Activated naive CD8-positive, alpha-beta T cell treated with anti-CD3 and anti-CD28 coated beads, Interleukin-2, amount 50 U/mL, for 24 hours (primary cell): ENCODE results near the gene AUH.

Source experiments
- ATAC-seq: fragments of 150-1000 bp; cut with Tn5 transposase; one replicate; pipeline ENCODE4 v1.10.0; 2021
- DNase-seq: peaks from one replicate; pipeline ENCODE4 v3.0.0; 2021
- H3K27ac Mint-ChIP-seq: one replicate; pipeline ENCODE4 v1.8.0; 2021; ENCODE audit warnings: mild to moderate bottlenecking, mixed read lengths
- H3K27me3 Mint-ChIP-seq: one replicate; pipeline ENCODE4 v1.8.0; 2021; ENCODE audit warnings: mixed read lengths
- H3K36me3 Mint-ChIP-seq: one replicate; pipeline ENCODE4 v1.8.0; 2021; ENCODE audit warnings: low read depth, mixed read lengths
- H3K4me1 Mint-ChIP-seq: one replicate; pipeline ENCODE4 v1.8.0; 2021; ENCODE audit warnings: mixed read lengths
- H3K4me3 Mint-ChIP-seq: one replicate; pipeline ENCODE4 v1.8.0; 2021; ENCODE audit warnings: mild to moderate bottlenecking, moderate library complexity, mixed read lengths
- H3K9me3 Mint-ChIP-seq: one replicate; pipeline ENCODE4 v1.8.0; 2021; ENCODE audit warnings: mixed read lengths

The AUH gene

DNA sequence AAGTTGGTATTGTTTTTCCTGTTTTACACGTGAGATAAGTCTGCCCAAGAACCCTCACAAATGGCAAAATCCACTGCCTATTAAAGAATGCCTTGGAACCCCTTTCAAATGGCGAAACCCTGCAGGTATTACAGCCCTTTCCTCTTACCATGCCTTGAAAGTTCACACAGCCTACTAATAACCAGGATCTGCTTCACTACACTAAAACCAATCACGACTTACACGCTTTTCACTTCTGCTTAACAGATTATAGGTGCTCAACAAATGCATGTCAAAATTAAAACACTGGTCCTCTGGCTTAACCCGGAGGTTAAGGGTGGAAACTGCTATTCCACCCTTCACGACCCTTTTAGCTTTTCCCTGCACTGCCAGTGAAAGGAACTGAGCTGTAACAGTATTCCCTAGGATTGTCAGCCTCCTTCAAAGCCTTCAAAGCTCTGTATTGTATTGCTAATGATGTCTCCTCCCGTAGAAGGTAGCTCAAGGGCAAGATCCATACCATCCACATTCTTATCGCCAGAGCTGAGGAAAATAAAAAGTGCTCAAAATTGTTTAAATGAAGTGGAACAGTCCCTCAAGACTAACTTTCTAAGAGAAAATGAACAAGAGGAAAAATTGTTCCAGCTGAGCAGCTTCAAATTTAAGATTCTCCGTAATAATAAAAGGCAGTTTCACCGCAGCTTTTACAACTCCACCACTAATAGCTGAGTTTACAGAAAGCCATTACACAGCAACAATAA lies 997 bp downstream of the AUH start:
- Mint-ChIP-seq H3K27ac (peak overlapping the region; percentile 92), H3K4me1 (peaks cover 50% of the 10 kb centered on the region), H3K4me3 (peak overlapping the region; percentile 95), H3K36me3 (peaks cover 23% of the 10 kb centered on the region), H3K9me3 (no peaks in the 10 kb centered on the region), H3K27me3 (no peaks in the 10 kb centered on the region)
- DNase-seq, result no peak
- ATAC-seq, result no peak

- ATAC-seq (no peak), DNase-seq (no peak)
- Mint-ChIP-seq H3K36me3 (peaks cover 31% of the 10 kb centered on the region), H3K4me3 (peak overlapping the region; percentile 95), H3K4me1 (peaks cover 50% of the 10 kb centered on the region), H3K27ac (peak overlapping the region; percentile 86), H3K27me3 (no peaks in the 10 kb centered on the region), H3K9me3 (no peaks in the 10 kb centered on the region)
These were observed 1.8 kb downstream of the AUH start for GRCh38 chr9:91359734-91360470.

DNA sequence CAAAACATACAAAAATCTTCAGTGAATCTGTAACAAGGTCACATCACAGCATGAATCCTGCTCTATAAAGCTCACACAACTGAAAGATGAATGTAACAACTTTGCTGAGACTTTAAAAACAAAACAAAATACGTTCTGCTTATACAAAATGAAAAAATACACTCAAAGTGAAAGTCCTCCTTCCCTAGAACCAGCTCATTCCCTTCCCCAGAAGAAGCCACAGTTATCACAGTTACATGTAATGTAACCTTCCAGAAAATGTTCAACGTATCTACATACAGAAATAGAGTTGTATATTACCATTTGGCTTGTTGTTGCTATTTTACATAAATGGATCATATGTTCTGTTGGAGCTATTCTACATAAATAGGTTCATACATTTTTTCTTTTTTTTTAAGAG lies 2.6 kb downstream of the AUH start:
- Mint-ChIP-seq H3K27ac (peak overlapping the region; percentile 86), H3K36me3 (peaks cover 39% of the 10 kb centered on the region), H3K27me3 (no peaks in the 10 kb centered on the region), H3K4me1 (peaks cover 54% of the 10 kb centered on the region), H3K4me3 (peak overlapping the region; percentile 95), H3K9me3 (no peaks in the 10 kb centered on the region)
- ATAC-seq, result peak; percentile 56
- no peak for DNase-seq

- Mint-ChIP-seq H3K9me3 (no peaks in the 10 kb centered on the region), H3K4me1 (peaks cover 40% of the 10 kb centered on the region), H3K36me3 (peaks cover 51% of the 10 kb centered on the region), H3K4me3 (no peak overlapping the region), H3K27ac (peak overlapping the region; percentile 1), H3K27me3 (no peaks in the 10 kb centered on the region)
- no peak for DNase-seq
- no peak for ATAC-seq
These were observed 6.8 kb downstream of the AUH start for GRCh38 chr9:91354881-91355280.

DNA sequence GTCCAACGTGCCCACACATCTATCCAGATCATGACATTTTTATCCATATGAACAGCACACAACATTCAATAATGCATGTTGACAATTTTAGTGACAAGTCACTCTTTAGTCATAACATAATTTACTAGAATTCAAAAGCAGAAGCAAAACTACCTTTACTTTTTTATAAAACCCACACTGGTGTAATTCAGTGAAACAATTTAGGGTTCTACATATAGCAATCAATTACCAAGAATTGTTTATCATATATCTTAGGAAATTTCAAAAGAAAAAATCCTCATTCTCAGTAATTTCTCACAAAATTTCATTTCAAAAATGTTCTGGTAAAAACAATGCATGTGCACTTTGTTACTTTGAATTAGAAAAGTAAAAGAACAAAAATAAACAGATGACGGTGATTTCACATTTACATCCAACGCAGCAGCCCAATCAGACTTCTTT lies 12.6 kb downstream of the AUH start:
- H3K4me1 Mint-ChIP-seq, result peaks cover 36% of the 10 kb centered on the region
- no peak for DNase-seq
- H3K36me3 Mint-ChIP-seq, result peaks cover 25% of the 10 kb centered on the region
- H3K4me3 Mint-ChIP-seq, result no peak overlapping the region
- H3K27me3 Mint-ChIP-seq, result no peaks in the 10 kb centered on the region
- peak; percentile 44 for ATAC-seq
- H3K9me3 Mint-ChIP-seq, result no peaks in the 10 kb centered on the region
- peak overlapping the region; percentile 52 for H3K27ac Mint-ChIP-seq

DNA sequence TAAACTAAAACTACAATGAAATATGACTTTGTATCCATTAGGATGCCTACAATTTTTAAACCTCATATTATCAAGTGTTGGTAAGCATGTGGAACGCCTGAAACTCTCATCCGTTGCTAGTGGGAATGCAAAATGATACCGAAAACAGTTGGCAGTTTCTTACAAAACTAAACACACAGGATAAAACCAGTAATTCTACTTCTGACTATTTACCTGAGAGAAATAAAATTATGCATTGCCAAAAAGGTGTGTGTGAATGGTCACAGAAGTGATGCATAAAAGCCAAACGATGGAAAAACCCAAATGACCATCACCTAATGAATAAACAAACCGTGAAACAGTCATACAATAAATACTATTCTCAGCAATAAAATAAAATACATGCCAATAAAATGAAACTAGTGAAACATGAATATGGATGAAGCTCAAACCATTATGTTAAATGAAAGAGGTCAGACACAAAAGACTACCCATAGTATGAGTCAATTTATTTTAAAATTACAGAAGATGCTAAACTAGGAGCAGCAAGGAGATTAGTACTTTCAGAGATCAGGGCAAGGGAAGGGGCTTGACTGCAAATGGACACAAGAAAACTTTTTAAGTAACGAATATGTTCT lies 13.4 kb downstream of the AUH start:
- Mint-ChIP-seq H3K27ac (peak overlapping the region; percentile 3), H3K36me3 (peaks cover 26% of the 10 kb centered on the region), H3K9me3 (no peaks in the 10 kb centered on the region), H3K27me3 (no peaks in the 10 kb centered on the region), H3K4me3 (no peak overlapping the region), H3K4me1 (peaks cover 36% of the 10 kb centered on the region)
- no peak for DNase-seq
- no peak for ATAC-seq

- no peaks in the 10 kb centered on the region for H3K27me3 Mint-ChIP-seq
- no peak overlapping the region for H3K27ac Mint-ChIP-seq
- DNase-seq (no peak), ATAC-seq (no peak)
- H3K36me3 Mint-ChIP-seq, result peaks cover 31% of the 10 kb centered on the region
- H3K4me1 Mint-ChIP-seq, result peaks cover 43% of the 10 kb centered on the region
- H3K4me3 Mint-ChIP-seq, result no peak overlapping the region
- H3K9me3 Mint-ChIP-seq, result peaks cover 6% of the 10 kb centered on the region
These were observed 14.3 kb downstream of the AUH start for GRCh38 chr9:91347377-91347776.

DNA sequence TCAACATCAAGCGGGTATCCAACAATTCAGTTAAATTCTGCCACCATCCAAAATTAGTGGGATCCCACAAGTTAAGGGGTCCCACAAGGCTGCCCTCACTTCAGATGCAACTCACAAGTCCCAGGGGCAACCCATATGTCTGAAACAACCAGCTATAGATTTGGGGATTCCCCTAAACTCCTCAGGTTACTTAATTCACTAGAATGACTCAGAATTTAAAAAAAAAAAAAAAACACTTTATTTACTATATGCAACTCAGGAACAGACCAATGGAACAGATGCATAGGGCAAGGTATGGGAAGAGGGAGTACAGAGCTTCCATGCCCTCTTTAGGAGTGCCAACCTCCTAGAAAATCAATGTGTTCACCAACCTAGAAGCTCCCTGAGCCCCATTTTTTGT lies 15.1 kb downstream of the AUH start:
- ATAC-seq (peak; percentile 68), DNase-seq (no peak)
- H3K27me3 Mint-ChIP-seq, result no peaks in the 10 kb centered on the region
- no peak overlapping the region for H3K27ac Mint-ChIP-seq
- H3K4me1 Mint-ChIP-seq, result peaks cover 49% of the 10 kb centered on the region
- H3K36me3 Mint-ChIP-seq, result peaks cover 35% of the 10 kb centered on the region
- H3K4me3 Mint-ChIP-seq, result no peak overlapping the region
- H3K9me3 Mint-ChIP-seq, result peaks cover 6% of the 10 kb centered on the region

- Mint-ChIP-seq H3K36me3 (peaks cover 39% of the 10 kb centered on the region), H3K27me3 (no peaks in the 10 kb centered on the region), H3K4me3 (no peak overlapping the region), H3K9me3 (peaks cover 6% of the 10 kb centered on the region), H3K4me1 (peaks cover 56% of the 10 kb centered on the region), H3K27ac (no peak overlapping the region)
- ATAC-seq (no peak), DNase-seq (no peak)
These were observed 15.7 kb downstream of the AUH start for GRCh38 chr9:91345978-91346377.

GRCh38 chr9:91342575-91342974 lies 19.1 kb downstream of the AUH start:
- no peak for DNase-seq
- Mint-ChIP-seq H3K27me3 (no peaks in the 10 kb centered on the region), H3K4me1 (peaks cover 43% of the 10 kb centered on the region), H3K27ac (no peak overlapping the region), H3K4me3 (no peak overlapping the region), H3K9me3 (peaks cover 6% of the 10 kb centered on the region), H3K36me3 (peaks cover 55% of the 10 kb centered on the region)
- no peak for ATAC-seq

DNA sequence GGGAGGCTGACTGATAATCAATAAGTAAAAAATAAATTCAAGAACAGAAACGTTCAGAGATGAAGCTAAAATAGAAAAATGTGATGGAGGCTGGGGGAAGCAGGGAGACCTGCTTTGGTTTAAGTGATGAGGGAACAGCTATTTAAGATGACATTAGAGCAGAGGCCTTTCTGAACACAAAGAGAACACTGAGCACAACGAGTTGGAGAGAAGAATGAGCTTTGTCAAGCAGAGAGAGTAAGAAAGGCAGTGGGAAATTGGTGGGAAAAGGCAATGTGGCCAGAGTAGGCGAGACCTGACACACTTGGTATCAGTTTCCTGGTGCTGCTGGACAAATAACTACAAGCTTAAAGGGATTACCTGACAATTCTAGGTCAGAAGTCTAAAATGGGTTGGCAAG lies 20.0 kb downstream of the AUH start:
- H3K9me3 Mint-ChIP-seq, result peaks cover 6% of the 10 kb centered on the region
- H3K36me3 Mint-ChIP-seq, result peaks cover 59% of the 10 kb centered on the region
- H3K27ac Mint-ChIP-seq, result peak overlapping the region; percentile 57
- H3K27me3 Mint-ChIP-seq, result no peaks in the 10 kb centered on the region
- ATAC-seq (no peak), DNase-seq (no peak)
- H3K4me3 Mint-ChIP-seq, result no peak overlapping the region
- peaks cover 36% of the 10 kb centered on the region for H3K4me1 Mint-ChIP-seq

DNA sequence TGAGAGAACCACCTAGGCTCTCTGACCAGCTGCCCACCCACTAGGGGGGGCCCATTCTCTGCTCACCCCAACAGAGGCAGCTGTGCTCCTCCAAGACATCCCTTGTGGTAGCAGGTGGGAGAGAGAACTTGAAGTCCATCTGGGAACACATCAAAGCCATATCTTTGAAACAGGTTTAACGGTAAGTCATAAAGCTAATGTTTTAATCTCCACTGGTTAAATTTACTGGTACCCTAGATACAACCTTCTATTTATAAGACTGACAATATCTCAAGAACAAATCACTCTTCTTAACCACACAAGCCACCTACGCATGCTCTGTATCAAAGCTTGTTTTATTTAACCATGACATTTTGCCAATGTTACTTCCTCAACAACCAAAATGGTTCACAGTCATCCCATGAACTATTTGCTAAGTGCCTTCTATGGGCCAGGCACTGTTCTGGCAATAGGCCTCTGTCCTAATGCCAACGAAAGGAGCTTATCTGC lies 20.4 kb downstream of the AUH start:
- Mint-ChIP-seq H3K4me3 (no peak overlapping the region), H3K27me3 (no peaks in the 10 kb centered on the region), H3K9me3 (peaks cover 6% of the 10 kb centered on the region), H3K27ac (peak overlapping the region; percentile 57), H3K4me1 (peaks cover 32% of the 10 kb centered on the region), H3K36me3 (peaks cover 62% of the 10 kb centered on the region)
- DNase-seq (no peak), ATAC-seq (peak; percentile 82)

- H3K36me3 Mint-ChIP-seq, result peaks cover 62% of the 10 kb centered on the region
- H3K9me3 Mint-ChIP-seq, result peaks cover 6% of the 10 kb centered on the region
- H3K4me3 Mint-ChIP-seq, result no peak overlapping the region
- H3K27me3 Mint-ChIP-seq, result no peaks in the 10 kb centered on the region
- peaks cover 31% of the 10 kb centered on the region for H3K4me1 Mint-ChIP-seq
- no peak overlapping the region for H3K27ac Mint-ChIP-seq
- DNase-seq, result no peak
- no peak for ATAC-seq
These were observed 21.2 kb downstream of the AUH start for GRCh38 chr9:91340395-91340967.

DNA sequence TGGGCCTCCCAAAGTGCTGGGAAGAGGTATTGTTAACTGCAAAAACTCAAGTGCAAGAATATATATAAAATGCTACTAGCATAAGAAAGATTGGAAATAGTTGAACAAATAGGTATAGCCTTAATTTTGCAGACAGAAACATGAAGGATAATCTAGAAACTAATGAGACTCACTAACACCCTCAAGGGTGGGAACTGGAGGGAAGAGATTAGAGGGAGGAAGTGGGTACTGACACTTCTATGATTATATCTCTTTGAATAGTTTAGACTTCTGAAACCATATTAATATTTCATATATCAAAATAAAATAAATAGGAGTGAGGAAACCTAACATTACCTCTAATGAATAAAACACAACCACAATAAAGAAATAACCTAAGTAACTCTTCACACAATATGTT lies 23.0 kb downstream of the AUH start:
- ATAC-seq, result no peak
- Mint-ChIP-seq H3K9me3 (peaks cover 6% of the 10 kb centered on the region), H3K27me3 (no peaks in the 10 kb centered on the region), H3K36me3 (peaks cover 53% of the 10 kb centered on the region), H3K27ac (no peak overlapping the region), H3K4me3 (no peak overlapping the region), H3K4me1 (peaks cover 28% of the 10 kb centered on the region)
- DNase-seq, result no peak
